ENCODE results near the gene GLTP. TPM values are rescaled to one million over a fixed set of nuclear protein-coding genes. Genes with fewer than 3 reads are reported as not detected.
A peak's percentile ranks its signal among the peaks of the same experiment; 100 is the strongest.

GLTP gene
- total RNA-seq, 1 donor from 2014 or later, result 210 TPM

DNA sequence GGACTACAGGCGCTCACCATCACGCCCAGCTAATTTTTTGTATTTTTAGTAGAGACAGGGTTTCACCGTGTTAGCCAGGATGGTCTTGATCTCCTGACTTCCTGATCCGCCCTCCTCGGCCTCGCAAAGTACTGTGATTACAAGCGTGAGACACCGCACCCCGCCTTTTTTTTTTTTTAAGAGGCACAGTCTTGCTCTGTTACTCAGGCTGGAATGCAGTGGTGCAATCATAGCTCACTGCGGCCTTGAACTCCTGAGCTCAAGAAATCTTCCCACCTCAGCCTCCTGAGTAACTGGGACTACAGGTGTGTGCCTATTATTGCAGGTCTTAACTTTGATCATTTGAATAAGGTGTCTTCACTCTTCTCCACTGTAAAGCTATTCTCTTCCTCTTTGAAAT is 5.3 kb upstream of the GLTP start:
- H3K27me3 ChIP-seq (ENCODE audit: control insufficient read depth, insufficient read depth, low read length), result no peaks in the 10 kb centered on the region
- no peak overlapping the region for H3K4me3 ChIP-seq (ENCODE audit: low read depth, low read length)
- FAIRE-seq (no peak), DNase-seq (ENCODE audit: low read depth) (peak; percentile 76)
- H3K36me3 ChIP-seq (ENCODE audit: control insufficient read depth, insufficient read depth, low read length), result no peaks in the 10 kb centered on the region
- TF ChIP-seq CTCF (IDR thresholded peaks at IDR 0.05; ENCODE audit: insufficient read depth, low read length, severe bottlenecking), result no peak

GRCh38 chr12:109883461-109883860 is 3.1 kb upstream of the GLTP start:
- FAIRE-seq (no peak), DNase-seq (ENCODE audit: low read depth) (peak; percentile 83)
- no peaks in the 10 kb centered on the region for H3K27me3 ChIP-seq (ENCODE audit: control insufficient read depth, insufficient read depth, low read length)
- H3K4me3 ChIP-seq (ENCODE audit: low read depth, low read length), result no peak overlapping the region
- no peak for TF ChIP-seq CTCF (IDR thresholded peaks at IDR 0.05; ENCODE audit: insufficient read depth, low read length, severe bottlenecking)
- peaks cover 3% of the 10 kb centered on the region for H3K36me3 ChIP-seq (ENCODE audit: control insufficient read depth, insufficient read depth, low read length)

DNA sequence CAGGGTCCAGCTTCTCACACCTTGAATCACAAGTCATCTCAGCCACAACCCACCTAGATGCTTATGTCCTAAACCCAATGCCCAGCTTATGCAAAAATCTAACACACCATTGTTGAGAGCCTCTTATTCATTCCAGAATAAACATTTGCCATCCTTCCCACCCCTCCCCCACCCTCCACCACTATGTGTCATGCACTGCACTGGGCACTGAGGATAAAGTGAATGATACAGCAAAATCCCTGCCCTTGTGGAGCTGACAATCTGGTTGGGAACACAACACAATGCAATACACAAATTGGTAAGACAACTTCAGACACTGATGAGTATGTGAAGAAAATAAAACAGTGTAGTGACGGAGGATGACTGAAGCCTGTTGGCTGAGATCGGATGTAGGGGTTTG is 1.4 kb upstream of the GLTP start:
- FAIRE-seq (no peak), DNase-seq (ENCODE audit: low read depth) (peak; percentile 73)
- no peaks in the 10 kb centered on the region for H3K27me3 ChIP-seq (ENCODE audit: control insufficient read depth, insufficient read depth, low read length)
- H3K36me3 ChIP-seq (ENCODE audit: control insufficient read depth, insufficient read depth, low read length), result peaks cover 5% of the 10 kb centered on the region
- no peak for TF ChIP-seq CTCF (IDR thresholded peaks at IDR 0.05; ENCODE audit: insufficient read depth, low read length, severe bottlenecking)
- no peak overlapping the region for H3K4me3 ChIP-seq (ENCODE audit: low read depth, low read length)

- no peak for TF ChIP-seq CTCF (IDR thresholded peaks at IDR 0.05; ENCODE audit: insufficient read depth, low read length, severe bottlenecking)
- peaks cover 5% of the 10 kb centered on the region for H3K36me3 ChIP-seq (ENCODE audit: control insufficient read depth, insufficient read depth, low read length)
- FAIRE-seq (no peak), DNase-seq (ENCODE audit: low read depth) (peak; percentile 22)
- H3K27me3 ChIP-seq (ENCODE audit: control insufficient read depth, insufficient read depth, low read length), result no peaks in the 10 kb centered on the region
- peak overlapping the region; percentile 43 for H3K4me3 ChIP-seq (ENCODE audit: low read depth, low read length)
Measured at GRCh38 chr12:109880938-109881337, 597 bp upstream of the GLTP start.

DNA sequence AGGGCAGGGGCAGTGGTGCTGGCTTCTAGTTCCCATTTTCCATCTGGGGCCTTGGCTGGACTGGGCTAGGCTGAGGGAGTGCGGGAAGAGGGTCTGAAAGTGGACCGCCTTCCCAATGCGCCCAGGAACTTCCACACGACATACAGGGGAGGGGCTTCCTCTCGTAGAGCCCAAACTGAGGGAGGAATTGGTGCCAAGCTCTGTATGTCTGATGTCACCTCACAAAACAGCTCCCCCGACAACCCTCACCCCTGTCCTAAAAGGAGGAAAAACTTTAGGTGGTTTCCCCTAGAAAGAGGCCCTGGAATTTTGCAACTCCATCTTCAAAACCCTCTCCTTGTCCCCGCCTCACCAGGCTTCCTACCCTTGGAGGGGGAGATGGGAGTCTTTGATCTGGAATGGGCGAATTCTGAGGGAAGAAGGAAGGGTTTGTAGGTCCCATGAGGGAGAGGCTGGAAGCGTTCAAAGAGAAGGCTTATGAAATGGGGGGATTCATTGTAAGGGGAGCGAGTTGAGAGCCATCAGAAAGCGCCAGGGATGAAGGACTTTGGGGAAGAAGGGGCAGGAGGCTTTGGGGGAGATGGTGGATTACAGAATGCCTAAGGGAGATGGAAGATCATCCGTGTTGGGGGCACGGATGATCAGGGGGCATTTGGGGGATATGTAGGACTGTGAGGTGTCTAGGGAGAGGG is 844 bp downstream of the GLTP start:
- peak; percentile 17 for DNase-seq (ENCODE audit: low read depth)
- peaks cover 5% of the 10 kb centered on the region for H3K36me3 ChIP-seq (ENCODE audit: control insufficient read depth, insufficient read depth, low read length)
- TF ChIP-seq CTCF (IDR thresholded peaks at IDR 0.05; ENCODE audit: insufficient read depth, low read length, severe bottlenecking), result no peak

GRCh38 chr12:109878749-109879148 is 1.6 kb downstream of the GLTP start:
- DNase-seq (ENCODE audit: low read depth) (peak; percentile 56), FAIRE-seq (no peak)
- peak overlapping the region; percentile 54 for H3K4me3 ChIP-seq (ENCODE audit: low read depth, low read length)
- no peaks in the 10 kb centered on the region for H3K27me3 ChIP-seq (ENCODE audit: control insufficient read depth, insufficient read depth, low read length)
- no peak for TF ChIP-seq CTCF (IDR thresholded peaks at IDR 0.05; ENCODE audit: insufficient read depth, low read length, severe bottlenecking)
- peaks cover 7% of the 10 kb centered on the region for H3K36me3 ChIP-seq (ENCODE audit: control insufficient read depth, insufficient read depth, low read length)

More for the DNA sequence above, 844 bp downstream of the GLTP start:
- H3K27me3 ChIP-seq (ENCODE audit: control insufficient read depth, insufficient read depth, low read length), result no peaks in the 10 kb centered on the region
- FAIRE-seq, result no peak
- peak overlapping the region; percentile 54 for H3K4me3 ChIP-seq (ENCODE audit: low read depth, low read length)

All from bronchial epithelial cell (primary cell).